Activated CD8-positive, alpha-beta memory T cell treated with anti-CD3 and anti-CD28 coated beads, Interleukin-2, amount 50 U/mL, for 24 hours (primary cell): ENCODE measurements around the gene TBL1XR1.

ENCODE experiments used
- DNase-seq: peaks from one replicate; pipeline ENCODE4 v3.0.0-alpha.2; 2020; ENCODE audit errors: extremely low read depth

The TBL1XR1 gene

GRCh38 chr3:177109688-177110330, 87.5 kb downstream of the TBL1XR1 start:
- no peak for DNase-seq

- no peak for DNase-seq
Measured at GRCh38 chr3:177108648-177109047, 88.6 kb downstream of the TBL1XR1 start.

- DNase-seq = no peak
Measured at GRCh38 chr3:177107461-177108239, 89.6 kb downstream of the TBL1XR1 start.

GRCh38 chr3:177106594-177106993, 90.7 kb downstream of the TBL1XR1 start:
- DNase-seq = no peak

GRCh38 chr3:177106184-177106583, 91.1 kb downstream of the TBL1XR1 start:
- no peak for DNase-seq

GRCh38 chr3:177105623-177106022, 91.7 kb downstream of the TBL1XR1 start:
- DNase-seq = no peak

GRCh38 chr3:177104299-177104992, 92.8 kb downstream of the TBL1XR1 start:
- DNase-seq = no peak

- DNase-seq = no peak
Measured at GRCh38 chr3:177102553-177102952, 94.7 kb downstream of the TBL1XR1 start.

- no peak for DNase-seq
Measured at GRCh38 chr3:177098551-177098950, 98.7 kb downstream of the TBL1XR1 start.

- no peak for DNase-seq
Measured at GRCh38 chr3:177096615-177097014, 100.7 kb downstream of the TBL1XR1 start.

- DNase-seq = no peak
Measured at GRCh38 chr3:177093966-177094365, 103.3 kb downstream of the TBL1XR1 start.

- DNase-seq = no peak
Measured at GRCh38 chr3:177089901-177090300, 107.4 kb downstream of the TBL1XR1 start.

- DNase-seq = no peak
Measured at GRCh38 chr3:177089110-177089509, 108.2 kb downstream of the TBL1XR1 start.

GRCh38 chr3:177085794-177086193, 111.5 kb downstream of the TBL1XR1 start:
- DNase-seq = no peak

GRCh38 chr3:177084616-177085015, 112.7 kb downstream of the TBL1XR1 start:
- DNase-seq = no peak

GRCh38 chr3:177080122-177080521, 117.2 kb downstream of the TBL1XR1 start:
- no peak for DNase-seq

- DNase-seq = no peak
Measured at GRCh38 chr3:177079684-177080083, 117.6 kb downstream of the TBL1XR1 start.

GRCh38 chr3:177071496-177072156, 125.7 kb downstream of the TBL1XR1 start:
- DNase-seq = no peak

GRCh38 chr3:177069514-177070329, 127.6 kb downstream of the TBL1XR1 start:
- no peak for DNase-seq

GRCh38 chr3:177068967-177069366, 128.3 kb downstream of the TBL1XR1 start:
- DNase-seq = no peak

- no peak for DNase-seq
Measured at GRCh38 chr3:177066068-177066467, 131.2 kb downstream of the TBL1XR1 start.
